ENCODE measurements around the gene TSPAN11.

Gene TSPAN11

GRCh38 chr12:31037931-31038330 lies 111.4 kb downstream of the TSPAN11 start:
- FAIRE-seq (no peak), DNase-seq (ENCODE audit: insufficient read length, low spot score) (no peak)
- TF ChIP-seq CTCF (IDR thresholded peaks at IDR 0.05; ENCODE audit: insufficient read depth, missing control alignments) = no peak

GRCh38 chr12:31041033-31041564 lies 114.6 kb downstream of the TSPAN11 start:
- DNase-seq (ENCODE audit: insufficient read length, low spot score) (no peak), FAIRE-seq (no peak)
- no peak for TF ChIP-seq CTCF (IDR thresholded peaks at IDR 0.05; ENCODE audit: insufficient read depth, missing control alignments)
